ENCODE results near the gene SETD2. TPM values are rescaled to one million over a fixed set of nuclear protein-coding genes. Genes with fewer than 3 reads are reported as not detected.
A peak's percentile ranks its signal among the peaks of the same experiment; 100 is the strongest.

Gene SETD2
- total RNA-seq, 1 experiment from 2014 or later, result 38.0 TPM

- H3K9me3 Mint-ChIP-seq (ENCODE audit: unreplicated experiment), result no peaks in the 10 kb centered on the region
- ChIA-PET CTCF (no interaction called here), POLR2A (interaction anchor here (0.6 kb wide), 1 partner anchor 662 kb away, joined by 3 read pairs; no protein-coding TSS in a partner anchor)
- no peak overlapping the region for H3K4me3 Mint-ChIP-seq (ENCODE audit: unreplicated experiment)
- TF ChIP-seq CTCF (IDR thresholded peaks at IDR 0.05; ENCODE audit: unreplicated experiment), result no peak
- intact Hi-C loops (cut with micrococcal nuclease), result no loop called here
- no TSS peak for BruUV-seq (replicated peaks)
- no peaks in the 10 kb centered on the region for H3K27me3 Mint-ChIP-seq (ENCODE audit: insufficient read depth, unreplicated experiment)
- DNase-seq (ENCODE audit: unreplicated experiment), result no peak
- peaks cover 9% of the 10 kb centered on the region for H3K4me1 Mint-ChIP-seq (ENCODE audit: insufficient read depth, unreplicated experiment)
- no peak overlapping the region for H3K27ac Mint-ChIP-seq (ENCODE audit: low read depth, unreplicated experiment)
- H3K36me3 Mint-ChIP-seq (ENCODE audit: insufficient read depth, unreplicated experiment), result peaks cover 50% of the 10 kb centered on the region
Measured at GRCh38 chr3:47018269-47018611, 145.7 kb downstream of the SETD2 start.

- ChIA-PET POLR2A (interaction anchor here (0.6 kb wide), 2 partner anchors 129 to 663 kb away, joined by 3 to 4 read pairs; no protein-coding TSS in a partner anchor), CTCF (no interaction called here)
- intact Hi-C loops (cut with micrococcal nuclease), result no loop called here
- H3K4me3 Mint-ChIP-seq (ENCODE audit: unreplicated experiment), result no peak overlapping the region
- no TSS peak for BruUV-seq (replicated peaks)
- DNase-seq (ENCODE audit: unreplicated experiment), result no peak
- no peak overlapping the region for H3K27ac Mint-ChIP-seq (ENCODE audit: low read depth, unreplicated experiment)
- H3K4me1 Mint-ChIP-seq (ENCODE audit: insufficient read depth, unreplicated experiment), result peaks cover 9% of the 10 kb centered on the region
- H3K9me3 Mint-ChIP-seq (ENCODE audit: unreplicated experiment), result no peaks in the 10 kb centered on the region
- TF ChIP-seq CTCF (IDR thresholded peaks at IDR 0.05; ENCODE audit: unreplicated experiment), result no peak
- H3K27me3 Mint-ChIP-seq (ENCODE audit: insufficient read depth, unreplicated experiment), result no peaks in the 10 kb centered on the region
- H3K36me3 Mint-ChIP-seq (ENCODE audit: insufficient read depth, unreplicated experiment), result peaks cover 55% of the 10 kb centered on the region
Measured at GRCh38 chr3:47017504-47018268, 146.2 kb downstream of the SETD2 start.

GRCh38 chr3:47016934-47017435, 146.9 kb downstream of the SETD2 start:
- Mint-ChIP-seq H3K27me3 (ENCODE audit: insufficient read depth, unreplicated experiment) (no peaks in the 10 kb centered on the region), H3K9me3 (ENCODE audit: unreplicated experiment) (no peaks in the 10 kb centered on the region), H3K36me3 (ENCODE audit: insufficient read depth, unreplicated experiment) (peaks cover 55% of the 10 kb centered on the region), H3K27ac (ENCODE audit: low read depth, unreplicated experiment) (no peak overlapping the region), H3K4me1 (ENCODE audit: insufficient read depth, unreplicated experiment) (peaks cover 9% of the 10 kb centered on the region), H3K4me3 (ENCODE audit: unreplicated experiment) (no peak overlapping the region)
- peak; percentile 36 for DNase-seq (ENCODE audit: unreplicated experiment)
- ChIA-PET CTCF (no interaction called here), POLR2A (interaction anchor here (0.6 kb wide), 1 partner anchor 130 kb away, joined by 4 read pairs; no protein-coding TSS in a partner anchor)
- intact Hi-C loops (cut with micrococcal nuclease), result no loop called here
- BruUV-seq (replicated peaks), result no TSS peak
- no peak for TF ChIP-seq CTCF (IDR thresholded peaks at IDR 0.05; ENCODE audit: unreplicated experiment)

GRCh38 chr3:47016086-47016933, 147.6 kb downstream of the SETD2 start:
- TSS peak; percentile 72 for BruUV-seq (replicated peaks)
- Mint-ChIP-seq H3K4me1 (ENCODE audit: insufficient read depth, unreplicated experiment) (peaks cover 9% of the 10 kb centered on the region), H3K9me3 (ENCODE audit: unreplicated experiment) (no peaks in the 10 kb centered on the region), H3K36me3 (ENCODE audit: insufficient read depth, unreplicated experiment) (peaks cover 59% of the 10 kb centered on the region), H3K27ac (ENCODE audit: low read depth, unreplicated experiment) (no peak overlapping the region), H3K27me3 (ENCODE audit: insufficient read depth, unreplicated experiment) (no peaks in the 10 kb centered on the region), H3K4me3 (ENCODE audit: unreplicated experiment) (no peak overlapping the region)
- ChIA-PET POLR2A (interaction anchor here (0.8 kb wide), 1 partner anchor 12 kb away, joined by 3 read pairs; no protein-coding TSS in a partner anchor), CTCF (no interaction called here)
- no peak for DNase-seq (ENCODE audit: unreplicated experiment)
- TF ChIP-seq CTCF (IDR thresholded peaks at IDR 0.05; ENCODE audit: unreplicated experiment), result no peak
- intact Hi-C loops (cut with micrococcal nuclease), result no loop called here
